ENCODE results near the gene LHFPL3. TPM values are rescaled to one million over a fixed set of nuclear protein-coding genes. Genes with fewer than 3 reads are reported as not detected.
"Not testable (repeated sequence)": the region's sequence is repeated elsewhere in the genome, so short reads cannot be mapped to it uniquely, and the experiment has no call there.

LHFPL3 gene
- total RNA-seq, 2 donors from 2014 or later: not detected

DNA sequence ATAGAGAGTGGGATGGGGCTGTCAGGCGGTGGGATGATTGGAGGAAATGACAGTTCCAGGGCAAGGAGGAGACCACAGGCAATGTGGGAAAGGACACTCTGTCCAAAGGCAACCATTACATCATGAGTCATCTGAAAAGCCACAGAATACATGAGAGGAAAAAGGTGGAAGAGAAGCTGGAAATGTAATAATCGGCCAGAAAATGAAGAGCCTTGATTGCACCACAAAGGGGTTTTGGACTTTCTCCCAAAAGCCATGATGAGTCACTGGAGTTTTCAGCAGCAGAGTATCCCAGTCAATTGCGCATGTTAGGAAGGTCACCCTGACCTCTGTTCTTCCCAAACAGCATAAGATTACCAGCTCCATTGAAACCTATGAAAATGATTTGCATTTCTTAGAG lies 222.0 kb downstream of the LHFPL3 start:
- Mint-ChIP-seq H3K4me3 (no peak overlapping the region), H3K27me3 (no peaks in the 10 kb centered on the region), H3K4me1 (no peaks in the 10 kb centered on the region), H3K27ac (no peak overlapping the region), H3K9me3 (peaks cover 4% of the 10 kb centered on the region), H3K36me3 (ENCODE audit: low read depth) (no peaks in the 10 kb centered on the region)
- ATAC-seq (replicated peaks): no peak

DNA sequence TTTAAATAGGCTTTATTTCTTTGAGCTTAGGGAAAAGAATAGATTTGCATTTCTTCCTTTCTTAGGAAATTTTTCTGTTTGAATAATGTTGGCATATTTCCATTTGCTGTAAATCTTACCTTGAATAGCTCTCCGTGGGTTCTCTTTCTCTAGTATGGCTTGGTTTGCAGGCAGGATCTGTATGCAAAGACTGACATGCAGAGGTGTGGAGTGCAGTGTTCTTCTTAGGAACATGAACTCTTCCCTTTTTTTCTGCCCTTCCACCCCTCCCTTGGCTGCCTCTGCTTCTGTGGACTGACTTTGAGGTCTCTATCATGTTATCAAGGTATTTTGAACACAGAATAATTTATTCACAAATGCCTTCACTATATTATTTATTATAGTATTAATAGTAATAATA lies 222.8 kb downstream of the LHFPL3 start:
- Mint-ChIP-seq H3K9me3 (peaks cover 4% of the 10 kb centered on the region), H3K4me3 (no peak overlapping the region), H3K36me3 (ENCODE audit: low read depth) (no peaks in the 10 kb centered on the region), H3K27ac (no peak overlapping the region), H3K27me3 (no peaks in the 10 kb centered on the region), H3K4me1 (no peaks in the 10 kb centered on the region)
- ATAC-seq (replicated peaks): no peak

GRCh38 chr7:104552102-104552501 lies 223.7 kb downstream of the LHFPL3 start:
- Mint-ChIP-seq H3K27me3 (no peaks in the 10 kb centered on the region), H3K4me3 (no peak overlapping the region), H3K36me3 (ENCODE audit: low read depth) (no peaks in the 10 kb centered on the region), H3K4me1 (no peaks in the 10 kb centered on the region), H3K27ac (no peak overlapping the region), H3K9me3 (peaks cover 6% of the 10 kb centered on the region)
- ATAC-seq (replicated peaks): no peak

GRCh38 chr7:104553074-104553473 lies 224.7 kb downstream of the LHFPL3 start:
- H3K36me3 Mint-ChIP-seq (ENCODE audit: low read depth): no peaks in the 10 kb centered on the region
- ATAC-seq (replicated peaks): no peak
- peaks cover 9% of the 10 kb centered on the region for H3K9me3 Mint-ChIP-seq
- no peak overlapping the region for H3K4me3 Mint-ChIP-seq
- no peak overlapping the region for H3K27ac Mint-ChIP-seq
- H3K4me1 Mint-ChIP-seq: no peaks in the 10 kb centered on the region
- no peaks in the 10 kb centered on the region for H3K27me3 Mint-ChIP-seq

DNA sequence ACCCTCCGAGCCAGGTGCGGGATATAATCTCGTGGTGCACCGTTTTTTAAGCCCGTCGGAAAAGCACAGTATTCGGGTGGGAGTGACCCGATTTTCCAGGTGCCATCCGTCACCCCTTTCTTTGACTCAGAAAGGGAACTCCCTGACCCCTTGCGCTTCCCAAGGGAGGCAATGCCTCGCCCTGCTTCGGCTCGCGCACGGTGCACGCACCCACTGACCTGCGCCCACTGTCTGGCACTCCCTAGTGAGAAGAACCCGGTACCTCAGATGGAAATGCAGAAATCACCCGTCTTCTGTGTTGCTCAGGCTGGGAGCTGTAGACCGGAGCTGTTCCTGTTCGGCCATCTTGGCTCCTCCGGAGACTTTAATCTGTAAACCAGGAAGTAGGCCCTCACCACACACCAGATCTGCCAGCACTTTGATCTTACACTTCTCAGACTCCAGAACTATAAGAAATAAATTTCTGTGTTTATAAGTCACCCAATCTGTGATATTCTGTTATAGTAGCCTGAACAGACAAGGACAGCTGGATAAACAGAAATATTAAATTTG lies 235.0 kb downstream of the LHFPL3 start:
- H3K36me3 Mint-ChIP-seq (ENCODE audit: low read depth); H3K27me3 Mint-ChIP-seq; H3K27ac Mint-ChIP-seq; H3K9me3 Mint-ChIP-seq; ATAC-seq (replicated peaks); H3K4me3 Mint-ChIP-seq; H3K4me1 Mint-ChIP-seq: not testable (repeated sequence)

GRCh38 chr7:104569751-104570150 lies 241.3 kb downstream of the LHFPL3 start:
- Mint-ChIP-seq H3K4me3 (no peak overlapping the region), H3K4me1 (no peaks in the 10 kb centered on the region), H3K9me3 (no peaks in the 10 kb centered on the region), H3K27me3 (peaks cover 4% of the 10 kb centered on the region), H3K27ac (no peak overlapping the region), H3K36me3 (ENCODE audit: low read depth) (no peaks in the 10 kb centered on the region)
- no peak for ATAC-seq (replicated peaks)

GRCh38 chr7:104572554-104572953 lies 244.2 kb downstream of the LHFPL3 start:
- Mint-ChIP-seq H3K4me1 (no peaks in the 10 kb centered on the region), H3K36me3 (ENCODE audit: low read depth) (no peaks in the 10 kb centered on the region), H3K4me3 (no peak overlapping the region), H3K27me3 (no peaks in the 10 kb centered on the region), H3K9me3 (no peaks in the 10 kb centered on the region), H3K27ac (no peak overlapping the region)
- no peak for ATAC-seq (replicated peaks)

- Mint-ChIP-seq H3K9me3 (no peaks in the 10 kb centered on the region), H3K4me1 (no peaks in the 10 kb centered on the region), H3K27ac (no peak overlapping the region), H3K36me3 (ENCODE audit: low read depth) (no peaks in the 10 kb centered on the region), H3K27me3 (no peaks in the 10 kb centered on the region), H3K4me3 (no peak overlapping the region)
- ATAC-seq (replicated peaks): no peak
Observed at GRCh38 chr7:104584620-104585019, 256.2 kb downstream of the LHFPL3 start.

DNA sequence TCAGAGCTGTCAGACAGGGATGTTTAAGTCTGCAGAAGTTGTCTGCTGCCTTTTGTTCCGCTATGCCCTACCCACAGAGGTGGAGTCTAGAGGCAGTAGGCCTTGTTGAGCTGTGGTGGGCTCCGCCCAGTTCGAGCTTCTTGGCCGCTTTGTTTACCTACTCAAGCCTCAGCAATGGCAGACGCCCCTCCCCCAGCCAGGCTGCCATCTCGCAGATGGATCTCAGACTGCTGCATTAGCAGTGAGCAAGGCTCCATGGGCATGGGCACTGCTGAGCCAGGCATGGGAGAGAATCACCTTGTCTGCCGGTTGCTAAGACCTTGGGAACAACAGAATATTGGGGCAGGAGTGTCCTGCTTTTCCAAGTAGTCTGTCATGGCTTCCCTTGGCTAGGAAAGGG lies 267.2 kb downstream of the LHFPL3 start:
- not testable (repeated sequence) for H3K4me1 Mint-ChIP-seq; H3K27ac Mint-ChIP-seq; H3K36me3 Mint-ChIP-seq (ENCODE audit: low read depth); H3K4me3 Mint-ChIP-seq; ATAC-seq (replicated peaks)
- Mint-ChIP-seq H3K27me3 (peaks cover 13% of the 10 kb centered on the region), H3K9me3 (peaks cover 12% of the 10 kb centered on the region)

DNA sequence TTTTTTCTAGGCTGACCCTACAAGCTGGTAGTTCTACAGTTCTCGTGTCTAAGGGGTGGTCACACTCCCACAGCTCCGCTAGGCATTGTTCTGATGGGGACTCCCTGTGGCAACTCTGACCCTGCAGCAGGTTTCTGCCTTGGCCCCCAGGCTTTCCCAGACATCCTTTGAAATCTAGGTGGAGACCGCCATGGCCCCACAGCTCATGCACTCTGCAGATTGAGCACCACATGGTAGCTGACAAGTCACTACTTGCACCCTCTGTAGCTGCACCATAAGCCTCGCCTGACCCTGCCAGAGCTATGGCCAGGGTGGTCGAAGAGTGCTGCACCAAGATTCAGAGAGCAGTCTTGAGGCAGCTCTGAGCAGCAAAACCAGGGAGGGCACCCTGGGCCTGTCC lies 275.6 kb downstream of the LHFPL3 start:
- Mint-ChIP-seq H3K27ac (no peak overlapping the region), H3K36me3 (ENCODE audit: low read depth) (no peaks in the 10 kb centered on the region), H3K27me3 (peaks cover 4% of the 10 kb centered on the region), H3K4me3 (no peak overlapping the region), H3K9me3 (peaks cover 3% of the 10 kb centered on the region), H3K4me1 (no peaks in the 10 kb centered on the region)
- no peak for ATAC-seq (replicated peaks)

GRCh38 chr7:104604706-104605105 lies 276.3 kb downstream of the LHFPL3 start:
- Mint-ChIP-seq H3K4me1 (no peaks in the 10 kb centered on the region), H3K4me3 (no peak overlapping the region), H3K36me3 (ENCODE audit: low read depth) (no peaks in the 10 kb centered on the region), H3K9me3 (peaks cover 3% of the 10 kb centered on the region), H3K27me3 (peaks cover 4% of the 10 kb centered on the region), H3K27ac (no peak overlapping the region)
- no peak for ATAC-seq (replicated peaks)

DNA sequence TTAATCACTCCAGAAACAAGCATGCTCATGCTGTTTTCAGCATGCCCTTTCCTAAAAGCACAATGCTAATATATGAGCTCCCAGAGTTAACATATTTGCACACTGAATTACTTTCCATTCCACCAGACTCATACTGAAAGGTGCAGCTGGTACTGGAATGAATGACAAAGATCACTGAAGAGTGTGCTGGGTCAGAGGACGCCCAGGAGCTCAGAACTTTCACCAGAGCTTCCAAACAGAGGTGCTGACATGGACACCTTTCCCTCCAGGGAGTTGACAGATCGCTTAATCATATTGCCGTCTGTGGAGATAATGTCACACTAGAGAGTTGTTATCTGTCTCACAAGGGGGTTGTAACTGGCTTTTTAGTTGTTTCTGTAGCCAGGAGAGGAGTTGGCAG lies 292.9 kb downstream of the LHFPL3 start:
- Mint-ChIP-seq H3K27ac (no peak overlapping the region), H3K9me3 (no peaks in the 10 kb centered on the region), H3K27me3 (peaks cover 5% of the 10 kb centered on the region), H3K4me1 (no peaks in the 10 kb centered on the region), H3K36me3 (ENCODE audit: low read depth) (no peaks in the 10 kb centered on the region), H3K4me3 (no peak overlapping the region)
- no peak for ATAC-seq (replicated peaks)

- no peak overlapping the region for H3K4me3 Mint-ChIP-seq
- H3K27me3 Mint-ChIP-seq: peaks cover 7% of the 10 kb centered on the region
- no peaks in the 10 kb centered on the region for H3K4me1 Mint-ChIP-seq
- H3K36me3 Mint-ChIP-seq (ENCODE audit: low read depth): no peaks in the 10 kb centered on the region
- no peaks in the 10 kb centered on the region for H3K9me3 Mint-ChIP-seq
- ATAC-seq (replicated peaks): no peak
- no peak overlapping the region for H3K27ac Mint-ChIP-seq
Observed at GRCh38 chr7:104625956-104626355, 297.6 kb downstream of the LHFPL3 start.

DNA sequence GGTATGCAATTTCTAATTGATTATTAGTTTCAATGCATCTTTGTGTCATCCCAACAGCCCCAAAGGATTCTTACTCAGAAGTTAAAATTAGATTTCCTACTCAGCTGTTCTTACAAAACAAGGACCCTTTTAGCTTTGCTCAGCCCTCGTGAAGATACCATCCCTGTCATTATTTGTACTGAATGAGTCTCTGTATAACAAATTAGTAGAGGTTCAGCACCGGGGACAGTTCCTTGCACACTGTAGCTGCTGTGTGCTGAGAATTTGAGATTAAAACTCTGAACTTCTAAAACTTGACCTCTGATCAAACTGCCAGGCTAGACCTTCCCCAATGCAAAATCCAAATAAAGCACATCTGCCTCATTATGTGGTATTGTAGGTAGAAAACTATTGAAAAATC lies 299.1 kb downstream of the LHFPL3 start:
- Mint-ChIP-seq H3K4me1 (no peaks in the 10 kb centered on the region), H3K9me3 (no peaks in the 10 kb centered on the region), H3K4me3 (no peak overlapping the region), H3K27me3 (peaks cover 7% of the 10 kb centered on the region), H3K27ac (no peak overlapping the region), H3K36me3 (ENCODE audit: low read depth) (no peaks in the 10 kb centered on the region)
- no peak for ATAC-seq (replicated peaks)

- no peak for ATAC-seq (replicated peaks)
- Mint-ChIP-seq H3K4me3 (no peak overlapping the region), H3K27me3 (peaks cover 7% of the 10 kb centered on the region), H3K9me3 (no peaks in the 10 kb centered on the region), H3K36me3 (ENCODE audit: low read depth) (no peaks in the 10 kb centered on the region), H3K27ac (no peak overlapping the region), H3K4me1 (no peaks in the 10 kb centered on the region)
Observed at GRCh38 chr7:104628017-104628416, 299.6 kb downstream of the LHFPL3 start.

- no peak for ATAC-seq (replicated peaks)
- H3K27ac Mint-ChIP-seq: no peak overlapping the region
- H3K36me3 Mint-ChIP-seq (ENCODE audit: low read depth): no peaks in the 10 kb centered on the region
- no peaks in the 10 kb centered on the region for H3K4me1 Mint-ChIP-seq
- no peak overlapping the region for H3K4me3 Mint-ChIP-seq
- H3K27me3 Mint-ChIP-seq: peaks cover 9% of the 10 kb centered on the region
- H3K9me3 Mint-ChIP-seq: no peaks in the 10 kb centered on the region
Observed at GRCh38 chr7:104629408-104629807, 301.0 kb downstream of the LHFPL3 start.
